ENCODE data around the gene COX6B2. TPM values are rescaled to one million over a fixed set of nuclear protein-coding genes. Genes with fewer than 3 reads are reported as not detected.

Gene COX6B2
- total RNA-seq, 2 donors from 2014 or later: 0.15 to 0.50 TPM

DNA sequence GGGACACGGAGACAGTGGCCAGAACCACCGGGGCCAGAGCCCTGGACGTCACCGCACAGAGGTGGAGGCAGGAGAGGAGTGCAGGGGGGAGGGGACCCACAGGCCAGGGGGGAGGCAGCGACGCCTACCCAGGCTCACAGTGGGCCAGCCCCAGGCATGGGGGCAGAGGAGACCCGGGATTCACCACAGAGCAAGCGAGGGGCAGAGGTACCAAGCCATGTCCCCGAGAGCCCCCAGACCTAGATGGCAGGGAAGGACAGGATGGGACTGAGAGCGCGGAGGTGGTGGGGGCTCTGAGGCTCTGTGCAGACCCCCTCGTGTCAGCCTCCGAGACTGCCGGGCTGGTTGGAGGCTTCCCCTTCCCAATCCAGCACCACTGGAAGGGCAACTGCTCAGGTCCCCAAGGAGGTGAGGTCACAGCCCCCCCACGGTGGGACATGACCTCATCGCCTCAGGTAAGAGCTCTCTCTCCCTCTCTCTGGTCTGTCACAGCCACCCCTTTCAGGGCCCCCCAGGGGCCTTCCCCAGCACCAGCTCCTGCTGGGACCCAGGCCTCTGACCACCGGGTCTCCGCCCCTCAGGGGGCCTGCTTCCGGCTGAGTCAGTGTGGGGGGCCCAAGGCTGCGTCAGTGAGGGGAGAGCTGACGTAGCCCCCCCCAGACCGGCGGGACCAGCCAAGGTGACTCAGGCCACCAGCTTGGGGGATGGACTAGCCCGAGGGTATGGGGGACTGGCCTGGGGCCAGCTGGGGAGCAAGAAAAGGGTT lies 18.0 kb upstream of the COX6B2 start:
- Mint-ChIP-seq H3K4me3 (no peak overlapping the region), H3K9me3 (no peaks in the 10 kb centered on the region)

DNA sequence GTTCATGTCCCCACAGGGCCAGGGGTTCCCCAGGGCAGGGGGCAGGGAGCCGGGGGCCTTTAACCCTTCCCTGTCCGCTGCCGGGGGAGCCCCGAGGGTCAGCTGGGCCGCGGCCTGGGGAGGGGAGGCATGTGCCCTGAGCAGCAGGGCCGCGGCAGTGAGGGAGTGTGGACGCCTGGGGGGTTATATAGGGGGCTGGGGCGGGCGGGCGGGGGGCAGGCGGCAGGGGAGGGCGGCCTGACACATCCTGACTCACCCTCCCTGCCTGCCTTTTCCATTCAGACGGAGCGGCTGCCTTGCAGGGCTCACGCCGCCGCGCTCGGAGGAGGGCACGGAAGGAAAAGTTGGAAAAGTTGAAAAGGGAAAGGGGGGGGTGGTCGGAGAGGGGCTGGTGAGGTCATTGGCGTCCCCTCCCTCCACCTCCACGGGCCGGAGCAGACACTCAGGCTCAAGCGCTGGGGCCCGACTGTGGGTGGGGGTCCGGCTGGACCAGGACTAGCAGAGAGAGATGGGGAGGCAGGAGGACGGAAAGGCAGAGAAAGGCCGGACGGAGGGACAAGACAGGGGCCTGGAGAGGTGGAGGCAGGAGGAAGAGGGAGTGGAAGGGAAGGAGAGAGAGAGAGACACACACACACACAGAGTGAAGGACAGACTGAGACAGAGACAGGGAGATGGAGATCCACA lies 15.9 kb upstream of the COX6B2 start, which contains the start of gene IL11:
TSS of gene IL11 (minus strand) at position 159 of the 684 bp plus-strand sequence. CDS start at position 6, 153 bp downstream.
- Mint-ChIP-seq H3K4me1 (peaks cover 7% of the 10 kb centered on the region), H3K4me3 (peak within 1 kb of the TSS; percentile 60), H3K9me3 (no peaks in the 10 kb centered on the region), H3K36me3 (ENCODE audit: low read depth) (peaks cover 6% of the 10 kb centered on the region), H3K27ac (no peak within 1 kb of the TSS), H3K27me3 (peaks cover 28% of the 10 kb centered on the region)
- ATAC-seq (replicated peaks): no peak

More for the DNA sequence above, 18.0 kb upstream of the COX6B2 start:
- Mint-ChIP-seq H3K36me3 (ENCODE audit: low read depth) (peaks cover 6% of the 10 kb centered on the region), H3K27me3 (peaks cover 25% of the 10 kb centered on the region), H3K27ac (no peak overlapping the region), H3K4me1 (peaks cover 7% of the 10 kb centered on the region)
- no peak for ATAC-seq (replicated peaks)

DNA sequence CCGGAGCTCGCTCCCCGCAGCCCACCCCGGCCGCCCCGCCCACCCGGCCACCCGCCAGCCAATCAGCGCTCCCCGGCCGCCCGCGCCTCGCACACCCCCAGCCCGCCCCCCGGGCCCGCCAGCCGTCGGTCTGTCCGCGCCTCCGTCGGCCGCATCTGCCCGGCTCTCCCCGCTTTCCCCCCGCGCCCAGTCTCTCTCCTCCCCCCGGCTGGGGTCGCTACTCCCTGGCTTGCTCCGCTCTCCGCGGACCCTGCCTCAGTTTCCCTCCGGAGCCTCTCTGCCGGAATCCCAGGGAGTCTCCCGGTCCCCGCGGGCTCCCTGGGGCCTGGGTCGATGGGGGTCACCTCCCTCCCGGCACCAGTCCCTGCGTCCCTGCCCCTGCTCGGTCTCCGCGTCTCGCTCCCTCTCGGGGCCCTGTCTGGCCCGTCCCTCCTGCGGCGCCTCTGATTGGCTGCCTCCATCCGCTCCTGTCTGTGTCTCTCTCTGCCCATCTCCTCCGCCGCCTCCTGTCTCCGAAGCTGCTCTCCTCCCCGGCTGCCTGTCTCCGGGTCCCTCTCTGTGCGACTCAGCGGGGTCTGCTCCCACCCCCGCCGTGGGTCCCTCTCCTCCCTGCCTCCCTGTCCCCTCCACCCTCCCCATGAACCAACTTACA lies 15.3 kb upstream of the COX6B2 start:
- ATAC-seq (replicated peaks): peak; percentile 75
- H3K27me3 Mint-ChIP-seq: peaks cover 28% of the 10 kb centered on the region
- peak overlapping the region; percentile 60 for H3K4me3 Mint-ChIP-seq
- H3K9me3 Mint-ChIP-seq: no peaks in the 10 kb centered on the region
- peaks cover 6% of the 10 kb centered on the region for H3K36me3 Mint-ChIP-seq (ENCODE audit: low read depth)
- no peak overlapping the region for H3K27ac Mint-ChIP-seq
- H3K4me1 Mint-ChIP-seq: peaks cover 7% of the 10 kb centered on the region

DNA sequence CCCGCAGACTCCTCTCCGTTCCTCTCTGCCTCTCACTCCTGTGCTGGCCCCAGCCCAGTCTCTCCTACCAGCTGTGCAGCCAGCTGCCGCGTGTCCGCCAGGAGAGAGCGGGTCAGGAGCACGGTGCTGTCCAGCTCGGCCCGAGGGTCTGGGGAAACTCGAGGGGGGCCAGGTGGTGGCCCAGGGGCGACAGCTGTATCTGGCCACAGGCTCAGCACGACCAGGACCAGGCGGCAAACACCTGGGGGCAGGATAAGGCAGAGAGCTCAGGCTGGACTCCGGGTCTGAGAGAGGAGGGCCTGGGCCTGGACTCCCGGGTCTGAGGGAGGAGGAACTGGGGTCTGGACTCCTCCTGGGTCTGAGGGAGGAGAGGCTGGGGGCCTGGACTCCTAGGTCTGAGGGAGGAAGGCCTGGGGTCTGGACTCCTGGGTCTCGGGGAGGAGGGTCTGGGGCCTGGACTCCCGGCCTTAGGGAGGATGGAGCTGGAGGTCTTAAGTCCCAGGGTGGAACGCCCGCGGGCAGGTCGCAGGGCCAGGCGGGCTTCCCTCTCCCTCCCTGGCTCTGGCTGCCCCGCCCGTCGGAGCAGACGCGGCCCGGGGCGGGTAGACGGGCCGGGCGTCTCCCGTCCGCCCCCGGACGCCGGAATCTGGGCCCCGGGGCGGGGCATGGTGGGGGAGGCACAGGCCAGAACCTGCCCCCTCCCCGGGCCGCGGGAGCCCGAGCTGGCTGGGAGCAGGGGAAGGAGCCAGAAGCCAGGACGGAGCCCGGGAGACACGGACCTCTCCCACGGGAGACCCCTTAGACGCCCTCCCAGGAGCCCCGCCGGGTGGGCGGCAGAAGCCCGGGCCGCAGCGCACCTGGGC lies 14.4 kb upstream of the COX6B2 start:
- Mint-ChIP-seq H3K36me3 (ENCODE audit: low read depth) (peaks cover 6% of the 10 kb centered on the region), H3K4me1 (peaks cover 7% of the 10 kb centered on the region), H3K9me3 (no peaks in the 10 kb centered on the region), H3K27ac (no peak overlapping the region), H3K4me3 (no peak overlapping the region), H3K27me3 (peaks cover 27% of the 10 kb centered on the region)
- peak; percentile 71 for ATAC-seq (replicated peaks)

DNA sequence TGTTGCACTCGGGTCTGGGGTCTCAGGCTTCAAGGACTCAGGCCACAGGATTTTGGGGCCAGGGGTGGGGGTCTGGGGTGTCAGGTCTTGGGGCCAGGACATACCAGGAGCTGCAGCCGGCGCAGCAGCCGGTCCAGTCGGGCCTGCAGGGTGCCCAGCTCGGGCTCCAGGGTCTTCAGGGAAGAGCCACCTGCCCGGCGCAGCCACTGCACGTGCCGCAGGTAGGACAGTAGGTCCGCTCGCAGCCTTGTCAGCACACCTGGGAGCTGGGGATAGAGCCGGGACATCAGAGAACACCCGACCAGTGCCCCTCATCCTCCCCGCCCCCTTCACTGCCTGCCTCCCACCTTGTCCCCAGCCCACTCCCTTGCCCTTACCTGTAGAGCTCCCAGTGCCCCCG lies 13.6 kb upstream of the COX6B2 start:
- H3K4me3 Mint-ChIP-seq: no peak overlapping the region

DNA sequence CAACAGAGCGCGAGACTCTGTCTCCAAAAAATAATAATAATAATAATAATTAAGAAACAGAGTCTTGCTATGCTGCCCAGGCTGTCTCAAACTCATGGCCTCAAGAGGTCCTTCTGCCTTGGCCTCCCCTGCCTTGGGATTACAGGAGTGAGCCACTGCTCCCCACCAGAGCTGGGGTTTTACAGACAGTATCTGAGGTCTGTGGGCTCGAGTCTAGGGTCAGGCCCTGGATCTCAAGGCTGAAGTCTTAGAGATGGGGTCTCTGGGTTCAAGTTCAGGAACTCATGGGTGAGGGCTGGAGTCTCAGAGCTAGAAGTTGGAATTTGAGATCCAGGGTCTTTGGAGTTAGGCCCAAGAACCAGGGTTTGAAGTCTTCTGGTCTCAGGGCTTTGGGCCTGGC lies 12.3 kb upstream of the COX6B2 start:
- no peak for ATAC-seq (replicated peaks)
- H3K9me3 Mint-ChIP-seq: no peaks in the 10 kb centered on the region
- peaks cover 6% of the 10 kb centered on the region for H3K36me3 Mint-ChIP-seq (ENCODE audit: low read depth)
- H3K4me3 Mint-ChIP-seq: no peak overlapping the region
- H3K27ac Mint-ChIP-seq: no peak overlapping the region
- peaks cover 7% of the 10 kb centered on the region for H3K4me1 Mint-ChIP-seq
- H3K27me3 Mint-ChIP-seq: peaks cover 17% of the 10 kb centered on the region

More for the DNA sequence above, 13.6 kb upstream of the COX6B2 start:
- no peak overlapping the region for H3K27ac Mint-ChIP-seq
- ATAC-seq (replicated peaks): no peak
- peaks cover 7% of the 10 kb centered on the region for H3K4me1 Mint-ChIP-seq
- peaks cover 6% of the 10 kb centered on the region for H3K36me3 Mint-ChIP-seq (ENCODE audit: low read depth)
- no peaks in the 10 kb centered on the region for H3K9me3 Mint-ChIP-seq
- peaks cover 22% of the 10 kb centered on the region for H3K27me3 Mint-ChIP-seq

DNA sequence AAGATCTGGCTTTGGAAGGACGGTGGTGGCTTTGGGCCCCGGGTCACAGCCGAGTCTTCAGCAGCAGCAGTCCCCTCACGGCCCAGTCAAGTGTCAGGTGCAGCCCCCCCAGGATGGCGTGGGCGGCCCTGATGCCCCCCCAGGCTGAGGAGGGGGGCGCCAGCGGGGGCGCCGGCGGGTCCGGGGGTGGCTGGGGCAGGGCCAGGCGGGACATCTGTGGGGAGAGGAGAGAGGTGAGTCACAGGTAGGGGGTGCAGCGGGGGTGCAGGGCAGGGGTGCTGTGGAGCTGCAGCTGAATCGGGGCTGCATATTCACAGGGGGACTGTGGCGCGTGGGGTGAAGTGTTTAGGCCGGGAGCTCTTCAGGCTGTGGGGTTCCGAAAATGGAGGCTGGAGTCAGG lies 11.4 kb upstream of the COX6B2 start:
- ATAC-seq (replicated peaks): no peak
- Mint-ChIP-seq H3K27ac (no peak overlapping the region), H3K27me3 (peaks cover 14% of the 10 kb centered on the region), H3K4me1 (peaks cover 5% of the 10 kb centered on the region), H3K4me3 (no peak overlapping the region), H3K9me3 (no peaks in the 10 kb centered on the region), H3K36me3 (ENCODE audit: low read depth) (peaks cover 4% of the 10 kb centered on the region)

DNA sequence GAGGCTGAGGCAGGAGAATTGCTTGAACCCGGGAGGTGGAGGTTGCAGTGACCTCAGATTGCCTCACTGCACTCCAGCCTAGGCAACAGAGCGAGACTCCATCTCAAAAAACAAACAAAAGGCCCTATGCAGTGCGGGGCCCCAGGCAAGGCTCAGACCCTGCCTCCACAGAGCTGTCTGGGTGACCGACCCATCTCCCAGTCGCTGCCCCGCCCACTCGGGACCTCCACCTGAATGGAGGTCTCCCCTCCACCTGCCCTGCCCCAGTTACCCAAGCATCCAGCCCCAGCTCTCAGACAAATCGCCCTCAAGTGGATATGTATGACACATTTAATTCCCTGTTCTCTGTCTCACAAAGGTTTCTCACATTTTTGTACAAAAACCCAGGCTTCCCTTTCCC lies 10.7 kb upstream of the COX6B2 start:
- ATAC-seq (replicated peaks): no peak
- H3K27me3 Mint-ChIP-seq: peaks cover 7% of the 10 kb centered on the region
- H3K9me3 Mint-ChIP-seq: no peaks in the 10 kb centered on the region
- no peaks in the 10 kb centered on the region for H3K4me1 Mint-ChIP-seq
- H3K36me3 Mint-ChIP-seq (ENCODE audit: low read depth): no peaks in the 10 kb centered on the region
- H3K27ac Mint-ChIP-seq: no peak overlapping the region
- no peak overlapping the region for H3K4me3 Mint-ChIP-seq

DNA sequence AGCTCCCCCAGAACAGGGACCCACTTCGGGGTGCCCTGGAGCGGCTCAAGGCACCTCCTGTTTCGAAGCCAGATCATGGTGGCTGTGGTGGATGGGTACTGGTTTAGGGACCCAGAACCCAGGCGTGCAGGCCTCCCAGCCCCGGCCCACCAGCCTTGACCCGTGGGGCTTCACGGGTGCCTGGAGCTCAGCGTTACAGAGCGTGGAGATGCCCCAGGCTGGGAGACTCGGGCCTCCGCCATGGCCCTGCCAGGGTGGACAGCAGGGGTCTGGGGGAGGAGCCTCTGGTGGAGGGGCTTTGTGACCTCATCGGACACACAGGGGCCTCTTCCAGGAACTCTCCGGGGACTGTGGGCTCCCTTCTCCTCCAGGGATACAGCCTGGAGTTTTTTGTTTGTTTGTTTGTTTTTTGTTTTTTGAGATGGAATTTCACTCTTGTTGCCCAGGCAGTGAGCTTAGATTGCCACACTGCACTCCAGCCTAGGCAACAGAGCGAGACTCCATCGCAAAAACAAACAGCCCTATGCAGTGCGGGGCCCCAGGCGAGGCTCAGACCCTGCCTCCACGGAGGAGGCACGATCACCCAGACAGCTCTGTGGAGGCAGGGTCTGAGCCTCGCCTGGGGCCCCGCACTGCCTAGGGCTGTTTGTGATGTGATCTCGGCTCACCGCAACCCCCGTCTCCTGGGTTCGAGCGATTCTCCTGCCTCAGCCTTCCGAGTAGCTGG lies 8.6 kb upstream of the COX6B2 start, which contains the start of gene GARIN5B:
TSS of gene GARIN5B (minus strand) at position 271 of the 727 bp plus-strand sequence. CDS start at position 77, 194 bp downstream.
- no peaks in the 10 kb centered on the region for H3K9me3 Mint-ChIP-seq
- ATAC-seq (replicated peaks): no peak
- H3K4me1 Mint-ChIP-seq: no peaks in the 10 kb centered on the region
- H3K36me3 Mint-ChIP-seq (ENCODE audit: low read depth): no peaks in the 10 kb centered on the region
- H3K27ac Mint-ChIP-seq: no peak within 1 kb of the TSS
- peaks cover 3% of the 10 kb centered on the region for H3K27me3 Mint-ChIP-seq
- no peak within 1 kb of the TSS for H3K4me3 Mint-ChIP-seq

DNA sequence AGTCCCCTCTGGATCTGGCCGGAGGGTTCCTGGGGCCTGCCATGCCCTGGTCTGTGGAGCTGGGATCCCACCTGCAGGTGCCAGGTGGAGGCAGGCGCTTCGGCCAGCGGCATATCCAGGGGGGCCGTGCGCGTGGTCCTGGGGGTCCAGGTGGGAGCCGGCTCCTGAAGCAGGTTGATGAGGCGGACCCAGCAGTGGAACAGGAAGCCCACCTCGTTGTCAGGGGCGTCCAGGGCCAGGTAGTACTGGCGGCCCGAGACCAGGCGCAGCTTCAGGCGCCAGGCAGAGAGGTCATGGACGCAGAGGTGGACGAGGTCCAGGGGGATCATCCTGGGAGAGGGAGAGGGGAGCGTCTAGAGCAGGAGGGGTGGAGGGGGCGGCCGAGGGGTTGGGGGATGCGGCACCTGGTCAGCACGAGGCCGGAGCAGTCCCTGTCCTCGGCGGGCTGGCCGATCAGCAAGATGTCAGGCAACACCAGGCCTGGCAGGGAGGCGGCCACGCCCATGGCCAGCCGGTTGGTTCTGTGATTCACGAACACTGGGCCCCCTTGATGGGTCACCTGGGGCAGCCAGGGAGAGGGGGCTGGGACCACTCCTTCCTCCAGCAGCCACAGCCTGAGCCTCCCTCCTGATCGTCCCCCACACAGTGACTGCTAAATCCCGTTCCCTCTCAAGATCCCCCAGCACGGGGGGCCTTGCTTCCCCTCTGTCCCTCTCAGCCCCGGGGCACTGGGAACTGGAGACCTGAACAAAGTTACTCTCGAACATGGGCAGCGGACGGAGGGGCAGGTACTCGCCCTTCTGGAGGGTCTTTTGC lies 7.9 kb upstream of the COX6B2 start:
- Mint-ChIP-seq H3K36me3 (ENCODE audit: low read depth) (no peaks in the 10 kb centered on the region), H3K9me3 (no peaks in the 10 kb centered on the region), H3K4me3 (no peak overlapping the region), H3K27me3 (peaks cover 4% of the 10 kb centered on the region), H3K4me1 (no peaks in the 10 kb centered on the region), H3K27ac (no peak overlapping the region)
- no peak for ATAC-seq (replicated peaks)

DNA sequence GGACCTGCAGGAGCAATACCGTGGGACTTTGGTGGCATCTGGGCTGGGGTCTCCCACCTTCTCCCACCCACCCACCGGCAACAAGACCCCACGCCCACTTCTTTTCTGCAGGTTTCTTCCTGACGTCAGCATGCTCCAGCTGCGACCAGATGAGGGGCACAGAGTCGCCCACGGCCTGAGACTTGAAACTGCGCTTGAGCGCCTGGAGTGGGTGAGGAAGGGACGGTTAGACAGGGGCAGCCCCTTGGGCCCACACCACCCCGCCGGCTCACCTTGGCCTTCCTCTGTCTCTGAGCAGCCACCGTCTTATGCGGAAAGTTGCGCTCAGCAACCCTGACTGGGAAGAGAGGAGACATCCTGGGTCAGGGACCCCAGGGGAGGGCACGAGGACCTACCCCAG lies 6.4 kb upstream of the COX6B2 start:
- Mint-ChIP-seq H3K27ac (no peak overlapping the region), H3K36me3 (ENCODE audit: low read depth) (no peaks in the 10 kb centered on the region), H3K4me3 (no peak overlapping the region), H3K27me3 (peaks cover 6% of the 10 kb centered on the region), H3K9me3 (no peaks in the 10 kb centered on the region), H3K4me1 (no peaks in the 10 kb centered on the region)
- ATAC-seq (replicated peaks): no peak

DNA sequence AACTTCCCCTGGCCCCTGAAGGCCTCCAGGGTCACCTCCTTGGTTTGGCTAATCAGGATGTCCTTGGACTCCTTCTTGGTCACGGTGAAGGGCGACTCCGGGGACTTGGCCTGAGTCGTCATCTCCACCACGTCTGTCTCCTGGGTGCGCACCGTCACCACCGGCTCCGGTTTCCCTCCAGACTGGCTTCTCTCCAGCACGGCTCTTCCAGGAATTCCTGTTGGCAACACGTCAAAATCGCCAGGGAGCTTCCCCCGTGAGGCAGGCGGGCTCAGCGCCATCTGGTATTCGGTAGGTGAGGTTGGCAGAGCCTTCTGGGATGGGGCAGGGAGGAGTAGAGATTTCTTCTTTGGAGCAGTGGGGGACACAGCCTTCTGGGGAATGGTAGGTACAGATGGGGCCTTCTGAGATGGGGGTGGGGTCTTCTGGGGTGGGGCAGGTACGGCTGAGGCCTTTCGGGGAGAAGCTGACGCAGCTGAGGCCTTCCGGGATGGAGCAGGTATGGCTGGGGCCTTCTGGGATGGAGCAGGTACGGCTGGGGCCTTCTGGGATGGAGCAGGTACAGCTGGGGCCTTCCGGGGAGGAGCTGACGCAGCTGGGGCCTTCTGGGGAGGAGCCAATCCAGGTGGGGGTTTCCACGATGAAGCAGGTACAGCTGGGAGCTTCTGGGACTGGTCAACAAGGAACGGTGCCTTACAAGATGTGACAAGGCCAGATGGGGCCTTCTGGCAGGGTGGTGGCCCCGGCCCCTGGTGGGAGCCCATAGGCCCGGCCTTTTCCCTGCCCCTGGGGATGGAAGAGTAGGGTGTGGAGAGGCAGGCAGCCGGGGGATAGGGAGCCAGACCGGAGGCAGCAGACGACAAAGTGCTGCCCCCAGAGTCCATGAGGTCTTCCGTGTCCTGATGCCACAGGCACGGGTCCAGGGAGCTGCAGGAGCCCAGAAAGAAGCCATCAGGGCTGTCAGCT lies 4.7 kb upstream of the COX6B2 start:
- Mint-ChIP-seq H3K36me3 (ENCODE audit: low read depth) (no peaks in the 10 kb centered on the region), H3K4me1 (no peaks in the 10 kb centered on the region), H3K27ac (no peak overlapping the region)

More for the DNA sequence above, 4.7 kb upstream of the COX6B2 start:
- Mint-ChIP-seq H3K9me3 (no peaks in the 10 kb centered on the region), H3K4me3 (no peak overlapping the region), H3K27me3 (peaks cover 12% of the 10 kb centered on the region)
- ATAC-seq (replicated peaks): no peak
